HUDEP-2 (cell line): ENCODE results near the gene THOC7.

ENCODE experiments used
- DNase-seq, 76 experiments: peaks; one replicate each; lab custom pipeline; 2025; ENCODE audit not compliant: unreplicated experiment in 76 of 76; lab: John Stamatoyannopoulos, UW

THOC7 gene

GRCh38 chr3:63847718-63848450 lies 15.7 kb downstream of the THOC7 start:
- DNase-seq = no peak

GRCh38 chr3:63845215-63845614 lies 18.4 kb downstream of the THOC7 start:
- DNase-seq = no peak

GRCh38 chr3:63842127-63842526 lies 21.5 kb downstream of the THOC7 start:
- DNase-seq = no peak

- DNase-seq = no peak
Observed at GRCh38 chr3:63841704-63842103, 21.9 kb downstream of the THOC7 start.

GRCh38 chr3:63832395-63832794 lies 31.2 kb downstream of the THOC7 start:
- no peak for DNase-seq

- no peak for DNase-seq
Observed at GRCh38 chr3:63830526-63830925, 33.1 kb downstream of the THOC7 start.

GRCh38 chr3:63824309-63824708 lies 39.3 kb downstream of the THOC7 start:
- DNase-seq = no peak

- DNase-seq = no peak
Observed at GRCh38 chr3:63819151-63819398, 44.5 kb downstream of the THOC7 start, which contains the start of gene C3orf49. Gene C3orf49 (plus strand): TSS chr3:63819299. CDS start chr3:63819472, 173 bp downstream.

- DNase-seq = peak in 41 of 76 experiments; percentile 0 to 64 (median 17)
Observed at GRCh38 chr3:63818282-63819150, 45.1 kb downstream of the THOC7 start.

- no peak for DNase-seq
Observed at GRCh38 chr3:63817225-63817624, 46.4 kb downstream of the THOC7 start.

- DNase-seq = no peak
Observed at GRCh38 chr3:63814237-63814636, 49.4 kb downstream of the THOC7 start.

- DNase-seq = no peak
Observed at GRCh38 chr3:63809607-63810006, 54.0 kb downstream of the THOC7 start.

- DNase-seq = no peak
Observed at GRCh38 chr3:63808633-63809032, 55.0 kb downstream of the THOC7 start.

- no peak for DNase-seq
Observed at GRCh38 chr3:63807961-63808565, 55.5 kb downstream of the THOC7 start.

- no peak for DNase-seq
Observed at GRCh38 chr3:63803911-63804310, 59.7 kb downstream of the THOC7 start.

GRCh38 chr3:63800097-63800496 lies 63.5 kb downstream of the THOC7 start:
- no peak for DNase-seq

- DNase-seq = no peak
Observed at GRCh38 chr3:63798949-63799348, 64.7 kb downstream of the THOC7 start.

GRCh38 chr3:63798544-63798943 lies 65.1 kb downstream of the THOC7 start:
- no peak for DNase-seq

- no peak for DNase-seq
Observed at GRCh38 chr3:63795438-63795837, 68.2 kb downstream of the THOC7 start.

GRCh38 chr3:63791974-63792373 lies 71.6 kb downstream of the THOC7 start:
- peak in 1 of 76 experiments; percentile 2 for DNase-seq
